Stimulated activated CD4-positive, alpha-beta T cell treated with anti-CD3 and anti-CD28 coated beads, Interleukin-4, amount 100 ng/mL, for 4 hours (primary cell): ENCODE results near the gene ZNF213.
"Not testable (repeated sequence)": the region's sequence is repeated elsewhere in the genome, so short reads cannot be mapped to it uniquely, and the experiment has no call there.

Experiments
- DNase-seq, 2 experiments: peaks; one replicate each; pipeline ENCODE4 v3.0.0-alpha.2; 2020

Gene ZNF213

GRCh38 chr16:3129137-3130131, 5.4 kb upstream of the ZNF213 start:
- peak; percentile 55 to 74 for DNase-seq

- peak; percentile 14 to 46 for DNase-seq
These were observed 3.0 kb upstream of the ZNF213 start for GRCh38 chr16:3131755-3132377.

GRCh38 chr16:3133844-3134243, 985 bp upstream of the ZNF213 start:
- DNase-seq: no peak

- DNase-seq: no peak
These were observed 392 bp downstream of the ZNF213 start for GRCh38 chr16:3135126-3135715.

- no peak for DNase-seq
These were observed 2.4 kb downstream of the ZNF213 start for GRCh38 chr16:3137267-3137666.

GRCh38 chr16:3138342-3138741, 3.5 kb downstream of the ZNF213 start:
- no peak for DNase-seq

GRCh38 chr16:3138823-3139426, 4.1 kb downstream of the ZNF213 start:
- no peak for DNase-seq

- not testable (repeated sequence) for DNase-seq
These were observed 4.7 kb downstream of the ZNF213 start for GRCh38 chr16:3139561-3139960.

- no peak for DNase-seq
These were observed 6.0 kb downstream of the ZNF213 start for GRCh38 chr16:3140603-3141427.

- no peak for DNase-seq
These were observed 7.0 kb downstream of the ZNF213 start for GRCh38 chr16:3141781-3142311.

GRCh38 chr16:3142327-3142726, 7.5 kb downstream of the ZNF213 start:
- DNase-seq: no peak

- no peak for DNase-seq
These were observed 7.9 kb downstream of the ZNF213 start for GRCh38 chr16:3142770-3143169.

- DNase-seq: no peak
These were observed 8.4 kb downstream of the ZNF213 start for GRCh38 chr16:3143189-3143588.

GRCh38 chr16:3143598-3144320, 8.9 kb downstream of the ZNF213 start:
- DNase-seq: no peak

GRCh38 chr16:3144321-3144983, 9.6 kb downstream of the ZNF213 start:
- DNase-seq: no peak

GRCh38 chr16:3145151-3145550, 10.3 kb downstream of the ZNF213 start:
- DNase-seq: no peak

- no peak for DNase-seq
These were observed 10.8 kb downstream of the ZNF213 start for GRCh38 chr16:3145660-3146059.

- DNase-seq: no peak
These were observed 12.4 kb downstream of the ZNF213 start for GRCh38 chr16:3147046-3147756.

GRCh38 chr16:3147757-3148104, 12.9 kb downstream of the ZNF213 start:
- no peak for DNase-seq
